DND-41 (cell line): Measurements from ENCODE around the gene TTC28.

ENCODE experiments used
- ATAC-seq: fragments of 200-7000 bp; cut with Tn5 transposase; 3 replicates; pipeline ENCODE4 v1.9.1; 2021; ENCODE audit warnings: low read depth; ENCODE audit not compliant: insufficient read depth
- DNase-seq: peaks from one replicate; pipeline ENCODE4 v3.0.0-alpha.2; 2020
- H2AFZ ChIP-seq: 2 replicates; pipeline ENCODE4 v1.6.0; 2012; ENCODE audit warnings: low read depth, low read length
- H3K27ac ChIP-seq: 2 replicates; pipeline ENCODE4 v1.5.1; 2012; ENCODE audit warnings: low read length, inconsistent platforms
- H3K27me3 ChIP-seq: fragments of 200-600 bp; sonication (generic); 2 replicates; pipeline ENCODE4 v1.6.0; 2012; ENCODE audit warnings: low read length, mild to moderate bottlenecking, inconsistent platforms; ENCODE audit not compliant: insufficient read depth, poor library complexity
- H3K36me3 ChIP-seq: 2 replicates; pipeline ENCODE4 v1.5.1; 2012; ENCODE audit warnings: low read length, inconsistent platforms; ENCODE audit not compliant: insufficient read depth
- H3K4me1 ChIP-seq: 2 replicates; pipeline ENCODE4 v1.5.1; 2012; ENCODE audit warnings: mild to moderate bottlenecking, low read length; ENCODE audit not compliant: insufficient read depth
- H3K4me2 ChIP-seq: 2 replicates; pipeline ENCODE4 v1.6.0; 2012; ENCODE audit warnings: mild to moderate bottlenecking, moderate library complexity, low read length, inconsistent platforms; ENCODE audit not compliant: insufficient read depth
- H3K4me3 ChIP-seq, 2 experiments: fragments of 200-600 bp in 1 of 2; shearing (Covaris generic) in 1 of 2; 2 replicates each; pipeline ENCODE4 v1.5.1; 2012 to 2016; ENCODE audit warnings: inconsistent platforms in 2 of 2, low read length in 2 of 2, mild to moderate bottlenecking in 2 of 2, low read depth in 1 of 2, moderate library complexity in 1 of 2
- H3K79me2 ChIP-seq: 2 replicates; pipeline ENCODE4 v1.6.0; 2012; ENCODE audit warnings: low read length, inconsistent platforms; ENCODE audit not compliant: insufficient read depth
- H3K9ac ChIP-seq: 2 replicates; pipeline ENCODE4 v1.6.0; 2012; ENCODE audit warnings: low read depth, mild to moderate bottlenecking, inconsistent platforms, low read length, moderate library complexity
- H3K9me3 ChIP-seq: 2 replicates; pipeline ENCODE4 v1.5.1; 2012; ENCODE audit warnings: low read length, moderate library complexity, mild to moderate bottlenecking, inconsistent platforms; ENCODE audit not compliant: insufficient read depth, severe bottlenecking
- H4K20me1 ChIP-seq: 2 replicates; pipeline ENCODE4 v1.6.0; 2012; ENCODE audit warnings: low read length; ENCODE audit not compliant: insufficient read depth
- EZH2 ChIP-seq: IDR thresholded peaks from 3 replicates; pipeline ENCODE4 v1.6.1; 2012; ENCODE audit warnings: borderline replicate concordance, low read depth, mild to moderate bottlenecking, moderate library complexity, low read length, inconsistent platforms; ENCODE audit not compliant: severe bottlenecking
- TF ChIP-seq, protein P1 (sequence below): IDR thresholded peaks from 2 replicates; pipeline ENCODE4 v1.5.1; 2012; ENCODE audit warnings: borderline replicate concordance, low read length, moderate library complexity, mild to moderate bottlenecking; ENCODE audit not compliant: poor library complexity, severe bottlenecking; ENCODE audit errors: extremely low read depth

TTC28 gene

DNA sequence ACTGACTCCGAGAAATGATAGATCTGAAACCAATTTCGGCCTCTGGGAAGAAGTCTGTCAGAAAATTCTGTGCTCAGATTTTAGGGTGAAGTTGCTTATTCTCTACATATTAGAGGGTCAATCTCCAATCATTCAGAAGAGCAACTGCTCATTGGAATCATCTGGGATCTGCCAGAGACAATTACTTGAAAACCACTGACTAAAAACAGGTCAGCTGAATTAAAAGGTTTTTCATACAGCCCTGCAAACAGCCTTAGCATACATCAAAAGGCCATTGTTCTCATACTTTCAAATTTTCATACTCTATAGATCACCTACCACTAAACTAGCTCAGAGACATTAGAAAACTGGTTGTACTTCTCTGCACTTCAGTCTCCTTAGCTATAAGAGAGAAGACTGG lies 470.9 kb downstream of the TTC28 start:
- Histone ChIP-seq H3K27ac (no peak overlapping the region), H3K27me3 (no peaks in the 10 kb centered on the region), H3K9ac (no peak overlapping the region), H3K36me3 (no peaks in the 10 kb centered on the region; the same call in 1 of the 2 replicates), H3K4me3 (no peak overlapping the region), H2AFZ (no peak overlapping the region), H3K79me2 (peaks cover 61% of the 10 kb centered on the region), H3K4me1 (peaks cover 10% of the 10 kb centered on the region; the same call in 1 of the 2 replicates), H4K20me1 (peaks cover 11% of the 10 kb centered on the region; the same call in 1 of the 2 replicates), H3K9me3 (no peaks in the 10 kb centered on the region), H3K4me2 (no peak overlapping the region)
- TF ChIP-seq, protein P1, sequence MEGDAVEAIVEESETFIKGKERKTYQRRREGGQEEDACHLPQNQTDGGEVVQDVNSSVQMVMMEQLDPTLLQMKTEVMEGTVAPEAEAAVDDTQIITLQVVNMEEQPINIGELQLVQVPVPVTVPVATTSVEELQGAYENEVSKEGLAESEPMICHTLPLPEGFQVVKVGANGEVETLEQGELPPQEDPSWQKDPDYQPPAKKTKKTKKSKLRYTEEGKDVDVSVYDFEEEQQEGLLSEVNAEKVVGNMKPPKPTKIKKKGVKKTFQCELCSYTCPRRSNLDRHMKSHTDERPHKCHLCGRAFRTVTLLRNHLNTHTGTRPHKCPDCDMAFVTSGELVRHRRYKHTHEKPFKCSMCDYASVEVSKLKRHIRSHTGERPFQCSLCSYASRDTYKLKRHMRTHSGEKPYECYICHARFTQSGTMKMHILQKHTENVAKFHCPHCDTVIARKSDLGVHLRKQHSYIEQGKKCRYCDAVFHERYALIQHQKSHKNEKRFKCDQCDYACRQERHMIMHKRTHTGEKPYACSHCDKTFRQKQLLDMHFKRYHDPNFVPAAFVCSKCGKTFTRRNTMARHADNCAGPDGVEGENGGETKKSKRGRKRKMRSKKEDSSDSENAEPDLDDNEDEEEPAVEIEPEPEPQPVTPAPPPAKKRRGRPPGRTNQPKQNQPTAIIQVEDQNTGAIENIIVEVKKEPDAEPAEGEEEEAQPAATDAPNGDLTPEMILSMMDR, result no peak
- TF ChIP-seq EZH2, result no peak
- ATAC-seq (no peak), DNase-seq (no peak)

- Histone ChIP-seq H3K36me3 (no peaks in the 10 kb centered on the region; the same call in 1 of the 2 replicates), H3K27ac (no peak overlapping the region), H3K79me2 (peaks cover 68% of the 10 kb centered on the region), H4K20me1 (peaks cover 11% of the 10 kb centered on the region; the same call in 1 of the 2 replicates), H3K9me3 (no peaks in the 10 kb centered on the region), H3K4me2 (no peak overlapping the region), H2AFZ (no peak overlapping the region), H3K4me1 (peaks cover 7% of the 10 kb centered on the region; the same call in 1 of the 2 replicates), H3K4me3 (no peak overlapping the region), H3K9ac (no peak overlapping the region), H3K27me3 (no peaks in the 10 kb centered on the region)
- no peak for ATAC-seq
- no peak for DNase-seq
- no peak for TF ChIP-seq EZH2
- TF ChIP-seq, protein P1, result no peak
These were observed 471.6 kb downstream of the TTC28 start for GRCh38 chr22:28208036-28208435.

- no peak overlapping the region for H2AFZ ChIP-seq
- no peak for DNase-seq
- peaks cover 74% of the 10 kb centered on the region for H3K79me2 ChIP-seq
These were observed 472.2 kb downstream of the TTC28 start for GRCh38 chr22:28207281-28208030.

More at GRCh38 chr22:28207281-28208030, 472.2 kb downstream of the TTC28 start:
- H3K4me3 ChIP-seq, result no peak overlapping the region
- H3K36me3 ChIP-seq, result no peaks in the 10 kb centered on the region; the same call in 1 of the 2 replicates
- H3K27ac ChIP-seq, result no peak overlapping the region
- no peaks in the 10 kb centered on the region for H3K27me3 ChIP-seq
- no peak overlapping the region for H3K4me2 ChIP-seq
- no peak for TF ChIP-seq EZH2
- TF ChIP-seq, protein P1, result no peak
- ATAC-seq, result no peak
- no peaks in the 10 kb centered on the region for H3K9me3 ChIP-seq
- peaks cover 7% of the 10 kb centered on the region; the same call in 1 of the 2 replicates for H3K4me1 ChIP-seq
- no peak overlapping the region for H3K9ac ChIP-seq
- H4K20me1 ChIP-seq, result peaks cover 11% of the 10 kb centered on the region; the same call in 1 of the 2 replicates
